ENCODE data around the gene PNRC2.

DNA sequence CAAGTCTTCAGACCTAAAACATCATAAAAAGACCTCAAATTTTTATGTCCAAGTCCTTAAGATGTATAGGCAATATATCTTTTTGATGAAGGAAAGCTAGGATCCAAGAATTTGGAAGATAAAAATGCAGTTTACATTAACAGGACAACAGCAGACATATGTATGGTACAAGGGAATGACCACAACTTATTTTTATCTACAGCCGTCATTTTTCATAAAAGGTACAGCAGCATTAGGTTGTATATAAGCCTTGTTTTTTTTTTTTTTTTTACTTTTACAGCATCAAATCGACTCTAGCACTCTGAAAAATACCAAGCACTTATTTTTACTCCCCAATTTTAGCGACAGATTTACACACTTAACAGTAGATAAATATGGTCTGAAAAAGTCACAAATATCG is 19.2 kb downstream of the PNRC2 start:
- no peak for TF ChIP-seq POLR2A (IDR thresholded peaks at IDR 0.05)
- no peak for TF ChIP-seq CTCF (IDR thresholded peaks at IDR 0.05)
